ENCODE measurements around the gene RTP5. TPM values are rescaled to one million over a fixed set of nuclear protein-coding genes. Genes with fewer than 3 reads are reported as not detected.
A peak's percentile ranks its signal among the peaks of the same experiment; 100 is the strongest.

Gene RTP5
- total RNA-seq, 1 experiment from 2014 or later, result not detected

DNA sequence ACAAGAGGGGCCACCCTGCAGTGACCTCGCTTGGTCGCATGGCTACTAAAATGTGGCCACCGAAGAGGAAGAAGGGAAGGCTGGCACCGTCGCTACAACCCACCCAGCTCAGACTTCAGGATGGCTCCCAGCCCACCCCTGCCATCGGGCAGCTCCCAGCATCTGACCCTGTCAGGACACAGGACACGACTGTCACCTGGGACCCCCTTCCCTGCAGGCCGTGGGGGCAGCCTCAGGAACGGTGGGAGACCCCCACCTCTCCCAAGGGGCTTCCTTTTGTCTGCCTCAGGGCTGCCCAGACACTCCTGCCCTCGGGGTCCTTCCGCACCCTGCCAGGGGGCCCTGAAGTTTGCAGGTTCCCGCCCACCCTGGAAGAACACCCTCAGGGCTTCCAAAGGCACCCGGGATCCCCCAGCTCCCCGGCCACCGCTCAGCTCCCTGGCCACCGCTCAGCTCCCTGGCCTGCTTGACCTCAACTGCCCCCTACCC is 7.7 kb downstream of the RTP5 start:
- CTCF ChIA-PET, result interaction anchor here (0.9 to 1.0 kb wide), 2 partner anchors 143 to 385 kb away, joined by 3 to 4 read pairs; partner anchors contain the start of gene D2HGDH
- H3K9ac ChIP-seq (ENCODE audit: low read length), result no peak overlapping the region
- no peaks in the 10 kb centered on the region for H3K9me2 ChIP-seq (ENCODE audit: insufficient read depth)
- no peak overlapping the region for H3K27ac ChIP-seq (ENCODE audit: low read depth, low read length)
- TF ChIP-seq POLR2A (IDR thresholded peaks at IDR 0.05; ENCODE audit: borderline replicate concordance, extremely low read depth, insufficient read depth, insufficient read length), result no peak
- RAD21 ChIA-PET (ENCODE audit: low non-redundant PET in 1 of 2, low total read pairs in 2 of 2, uncharacterized antibody in 2 of 2, unreplicated experiment in 2 of 2), result no interaction called here
- H3K27me3 ChIP-seq (ENCODE audit: insufficient read depth, low read length), result no peaks in the 10 kb centered on the region
- H2AFZ ChIP-seq (ENCODE audit: low read depth, low read length, poor library complexity, severe bottlenecking), result no peak overlapping the region
- POLR2A ChIA-PET, result no interaction called here
- intact Hi-C loops (cut with micrococcal nuclease), result loop anchor here (5.0 kb wide), 2 partner anchors 190 to 1025 kb away; partner anchors contain the start of gene DTYMK
- no peaks in the 10 kb centered on the region for H4K20me1 ChIP-seq (ENCODE audit: insufficient read depth)
- H3K79me2 ChIP-seq (ENCODE audit: insufficient read depth, low read length), result no peaks in the 10 kb centered on the region
- no peak for DNase-seq (ENCODE audit: low read depth, low spot score)
- no peak overlapping the region for H3K4me3 ChIP-seq (replicated peaks in 1 of 2; ENCODE audit: low read depth in 1 of 2, low read length in 2 of 2)
- BruUV-seq (replicated peaks), result no TSS peak
- peaks cover 6 to 15% of the 10 kb centered on the region in 2 experiments; a peak in 3 of 4 replicates for H3K4me1 ChIP-seq (ENCODE audit: control insufficient read depth in 1 of 2, insufficient read depth in 2 of 2, low read length in 2 of 2)
- H3K9me3 ChIP-seq (ENCODE audit: control insufficient read depth in 1 of 2, insufficient read depth in 1 of 2, low read depth in 1 of 2, low read length in 2 of 2), result peaks cover 0 to 6% of the 10 kb centered on the region in 2 experiments; a peak in 1 of 4 replicates
- no peak overlapping the region for H3K4me2 ChIP-seq (ENCODE audit: low read length)
- no peak for ATAC-seq
- H3K36me3 ChIP-seq (ENCODE audit: control insufficient read depth in 1 of 2, insufficient read depth in 2 of 2, low read length in 2 of 2), result no peaks in the 10 kb centered on the region

DNA sequence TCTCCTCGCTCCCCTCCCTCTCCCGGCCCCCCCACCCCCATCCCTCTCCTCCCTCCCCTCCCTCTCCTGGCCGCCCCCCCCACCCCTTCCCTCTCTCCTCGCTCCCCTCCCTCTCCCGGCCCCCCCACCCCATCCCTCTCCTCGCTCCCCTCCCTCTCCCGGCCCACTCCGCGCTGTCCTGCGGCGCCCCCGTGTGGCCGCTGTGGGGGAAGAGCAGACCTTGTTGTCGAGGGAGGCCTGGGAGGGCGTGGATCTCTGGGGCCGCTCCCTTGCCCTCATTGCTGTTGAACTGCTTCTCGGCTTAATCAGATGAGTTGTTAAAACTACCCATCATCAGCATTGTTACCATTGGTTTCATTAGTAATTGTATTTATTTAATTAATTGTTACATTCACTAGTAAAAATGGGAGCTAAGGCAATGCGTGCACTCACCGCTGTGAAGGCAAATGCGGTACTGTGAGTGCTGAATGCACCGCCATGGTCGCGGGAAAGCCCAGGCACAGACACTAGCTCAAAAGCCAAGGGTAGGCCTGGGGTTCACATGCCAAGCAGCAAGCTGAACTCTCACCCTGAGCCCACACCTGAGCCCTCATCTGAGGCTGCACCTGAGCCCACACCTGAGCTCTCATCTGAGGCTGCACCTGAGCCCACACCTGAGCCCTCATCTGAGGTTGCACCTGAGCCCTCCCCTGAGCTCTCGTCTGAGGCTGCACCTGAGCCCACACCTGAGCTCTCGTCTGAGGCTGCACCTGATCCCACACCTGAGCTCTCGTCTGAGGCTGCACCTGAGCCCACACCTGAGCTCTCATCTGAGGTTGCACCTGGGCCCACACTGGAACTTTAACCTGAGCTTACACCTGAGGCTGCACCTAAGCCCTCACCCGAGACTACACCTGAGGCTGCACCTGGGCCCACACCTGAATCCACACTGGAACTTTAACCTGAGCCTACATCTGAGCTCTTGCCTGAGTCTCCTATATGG is 8.8 kb downstream of the RTP5 start:
- H3K4me1 ChIP-seq (ENCODE audit: control insufficient read depth in 1 of 2, insufficient read depth in 2 of 2, low read length in 2 of 2), result peaks cover 10 to 23% of the 10 kb centered on the region in 2 experiments; a peak in 3 of 4 replicates
- H3K79me2 ChIP-seq (ENCODE audit: insufficient read depth, low read length), result no peaks in the 10 kb centered on the region
- H3K9me2 ChIP-seq (ENCODE audit: insufficient read depth), result no peaks in the 10 kb centered on the region
- no peak for DNase-seq (ENCODE audit: low read depth, low spot score)
- no peaks in the 10 kb centered on the region for H4K20me1 ChIP-seq (ENCODE audit: insufficient read depth)
- intact Hi-C loops (cut with micrococcal nuclease), result loop anchor here (1.0 to 5.0 kb wide), 3 partner anchors 191 to 1026 kb away; partner anchors contain the start of gene DTYMK
- H3K9ac ChIP-seq (ENCODE audit: low read length), result no peak overlapping the region
- ChIA-PET POLR2A (interaction anchor here (1.3 kb wide), 1 partner anchor 176 kb away, joined by 3 read pairs; the partner anchor contains the start of gene ING5), CTCF (interaction anchor here (0.9 to 1.3 kb wide), 3 partner anchors 175 to 386 kb away, joined by 3 read pairs; partner anchors contain the start of gene ING5), RAD21 (ENCODE audit: low non-redundant PET in 1 of 2, low total read pairs in 2 of 2, uncharacterized antibody in 2 of 2, unreplicated experiment in 2 of 2) (no interaction called here)
- BruUV-seq (replicated peaks), result no TSS peak
- H3K9me3 ChIP-seq (ENCODE audit: control insufficient read depth in 1 of 2, insufficient read depth in 1 of 2, low read depth in 1 of 2, low read length in 2 of 2), result peaks cover 0 to 6% of the 10 kb centered on the region in 2 experiments; a peak in 1 of 4 replicates
- no peaks in the 10 kb centered on the region for H3K36me3 ChIP-seq (ENCODE audit: control insufficient read depth in 1 of 2, insufficient read depth in 2 of 2, low read length in 2 of 2)
- peak; percentile 41 for ATAC-seq
- no peak overlapping the region for H2AFZ ChIP-seq (ENCODE audit: low read depth, low read length, poor library complexity, severe bottlenecking)
- no peak overlapping the region for H3K4me3 ChIP-seq (replicated peaks in 1 of 2; ENCODE audit: low read depth in 1 of 2, low read length in 2 of 2)
- no peak overlapping the region for H3K27ac ChIP-seq (ENCODE audit: low read depth, low read length)
- no peaks in the 10 kb centered on the region for H3K27me3 ChIP-seq (ENCODE audit: insufficient read depth, low read length)
- no peak overlapping the region for H3K4me2 ChIP-seq (ENCODE audit: low read length)
- TF ChIP-seq RAD21 (IDR thresholded peaks at IDR 0.05; ENCODE audit: low read depth), result peak; percentile 85
- TF ChIP-seq POLR2A (IDR thresholded peaks at IDR 0.05; ENCODE audit: borderline replicate concordance, extremely low read depth, insufficient read depth, insufficient read length), result no peak
- TF ChIP-seq YY1 (IDR thresholded peaks at IDR 0.05; ENCODE audit: extremely low read depth, insufficient replicate concordance, low read depth, low read length), result peak; percentile 34
- TF ChIP-seq, protein P1, sequence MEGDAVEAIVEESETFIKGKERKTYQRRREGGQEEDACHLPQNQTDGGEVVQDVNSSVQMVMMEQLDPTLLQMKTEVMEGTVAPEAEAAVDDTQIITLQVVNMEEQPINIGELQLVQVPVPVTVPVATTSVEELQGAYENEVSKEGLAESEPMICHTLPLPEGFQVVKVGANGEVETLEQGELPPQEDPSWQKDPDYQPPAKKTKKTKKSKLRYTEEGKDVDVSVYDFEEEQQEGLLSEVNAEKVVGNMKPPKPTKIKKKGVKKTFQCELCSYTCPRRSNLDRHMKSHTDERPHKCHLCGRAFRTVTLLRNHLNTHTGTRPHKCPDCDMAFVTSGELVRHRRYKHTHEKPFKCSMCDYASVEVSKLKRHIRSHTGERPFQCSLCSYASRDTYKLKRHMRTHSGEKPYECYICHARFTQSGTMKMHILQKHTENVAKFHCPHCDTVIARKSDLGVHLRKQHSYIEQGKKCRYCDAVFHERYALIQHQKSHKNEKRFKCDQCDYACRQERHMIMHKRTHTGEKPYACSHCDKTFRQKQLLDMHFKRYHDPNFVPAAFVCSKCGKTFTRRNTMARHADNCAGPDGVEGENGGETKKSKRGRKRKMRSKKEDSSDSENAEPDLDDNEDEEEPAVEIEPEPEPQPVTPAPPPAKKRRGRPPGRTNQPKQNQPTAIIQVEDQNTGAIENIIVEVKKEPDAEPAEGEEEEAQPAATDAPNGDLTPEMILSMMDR (IDR thresholded peaks at IDR 0.05 in 2 of 3, conservative IDR thresholded peaks at IDR 0.05 in 1 of 3; ENCODE audit: borderline replicate concordance in 1 of 3, insufficient read depth in 1 of 3, low read depth in 2 of 3, low read length in 2 of 3), result peak; percentile 56 to 72 (median 63); a peak in 5 of 6 replicates

Measured in HCT116 (cell line).